ENCODE measurements around the gene DGCR8.

The DGCR8 gene

GRCh38 chr22:20111689-20112622, 31.9 kb downstream of the DGCR8 start:
- Histone ChIP-seq H3K9me3 (ENCODE audit: control insufficient read depth, insufficient read depth, low read length) (no peaks in the 10 kb centered on the region), H3K9ac (ENCODE audit: low read depth, low read length) (no peak overlapping the region), H3K36me3 (ENCODE audit: insufficient read depth, low read length) (peaks cover 14% of the 10 kb centered on the region), H3K4me1 (ENCODE audit: insufficient read depth, low read length) (no peaks in the 10 kb centered on the region)

- Histone ChIP-seq H3K9me3 (ENCODE audit: control insufficient read depth, insufficient read depth, low read length) (no peaks in the 10 kb centered on the region), H3K4me1 (ENCODE audit: insufficient read depth, low read length) (no peaks in the 10 kb centered on the region), H3K9ac (ENCODE audit: low read depth, low read length) (no peak overlapping the region), H3K36me3 (ENCODE audit: insufficient read depth, low read length) (peaks cover 12% of the 10 kb centered on the region)
Measured at GRCh38 chr22:20112623-20113511, 32.8 kb downstream of the DGCR8 start.

- Histone ChIP-seq H3K9ac (ENCODE audit: low read depth, low read length) (no peak overlapping the region), H3K4me1 (ENCODE audit: insufficient read depth, low read length) (peaks cover 2% of the 10 kb centered on the region), H3K9me3 (ENCODE audit: control insufficient read depth, insufficient read depth, low read length) (no peaks in the 10 kb centered on the region), H3K36me3 (ENCODE audit: insufficient read depth, low read length) (peaks cover 10% of the 10 kb centered on the region)
Measured at GRCh38 chr22:20113551-20114310, 33.7 kb downstream of the DGCR8 start.

- no peaks in the 10 kb centered on the region for H3K9me3 ChIP-seq (ENCODE audit: control insufficient read depth, insufficient read depth, low read length)
- peaks cover 7% of the 10 kb centered on the region for H3K4me1 ChIP-seq (ENCODE audit: insufficient read depth, low read length)
- H3K9ac ChIP-seq (ENCODE audit: low read depth, low read length), result no peak overlapping the region
- H3K36me3 ChIP-seq (ENCODE audit: insufficient read depth, low read length), result peaks cover 14% of the 10 kb centered on the region
Measured at GRCh38 chr22:20114506-20115475, 34.8 kb downstream of the DGCR8 start.

GRCh38 chr22:20115691-20116375, 35.8 kb downstream of the DGCR8 start, which contains the start of gene RANBP1:
TSS of gene RANBP1 (plus strand) at chr22:20116104. CDS start at chr22:20116185, 81 bp downstream.
- H3K9ac ChIP-seq (ENCODE audit: low read depth, low read length), result peak within 1 kb of the TSS; percentile 94
- H3K36me3 ChIP-seq (ENCODE audit: insufficient read depth, low read length), result peaks cover 15% of the 10 kb centered on the region
- no peaks in the 10 kb centered on the region for H3K9me3 ChIP-seq (ENCODE audit: control insufficient read depth, insufficient read depth, low read length)
- H3K4me1 ChIP-seq (ENCODE audit: insufficient read depth, low read length), result peaks cover 7% of the 10 kb centered on the region

- peak overlapping the region; percentile 94 for H3K9ac ChIP-seq (ENCODE audit: low read depth, low read length)
Measured at GRCh38 chr22:20116376-20116950, 36.4 kb downstream of the DGCR8 start.

GRCh38 chr22:20116951-20117632, 37.1 kb downstream of the DGCR8 start, which contains the start of gene TRMT2A:
TSS of gene TRMT2A (minus strand) at chr22:20117226. CDS start at chr22:20116906, 320 bp downstream.
- Histone ChIP-seq H3K9ac (ENCODE audit: low read depth, low read length) (peak within 1 kb of the TSS; percentile 94), H3K36me3 (ENCODE audit: insufficient read depth, low read length) (peaks cover 20% of the 10 kb centered on the region), H3K9me3 (ENCODE audit: control insufficient read depth, insufficient read depth, low read length) (no peaks in the 10 kb centered on the region), H3K4me1 (ENCODE audit: insufficient read depth, low read length) (peaks cover 7% of the 10 kb centered on the region)

More at GRCh38 chr22:20116376-20116950, 36.4 kb downstream of the DGCR8 start:
- Histone ChIP-seq H3K4me1 (ENCODE audit: insufficient read depth, low read length) (peaks cover 7% of the 10 kb centered on the region), H3K36me3 (ENCODE audit: insufficient read depth, low read length) (peaks cover 14% of the 10 kb centered on the region), H3K9me3 (ENCODE audit: control insufficient read depth, insufficient read depth, low read length) (no peaks in the 10 kb centered on the region)

GRCh38 chr22:20117633-20118299, 37.7 kb downstream of the DGCR8 start:
- H3K4me1 ChIP-seq (ENCODE audit: insufficient read depth, low read length), result peaks cover 7% of the 10 kb centered on the region
- H3K9me3 ChIP-seq (ENCODE audit: control insufficient read depth, insufficient read depth, low read length), result no peaks in the 10 kb centered on the region
- H3K36me3 ChIP-seq (ENCODE audit: insufficient read depth, low read length), result peaks cover 20% of the 10 kb centered on the region
- peak overlapping the region; percentile 94 for H3K9ac ChIP-seq (ENCODE audit: low read depth, low read length)

- H3K36me3 ChIP-seq (ENCODE audit: insufficient read depth, low read length), result peaks cover 20% of the 10 kb centered on the region
- H3K9ac ChIP-seq (ENCODE audit: low read depth, low read length), result peak overlapping the region; percentile 94
- H3K4me1 ChIP-seq (ENCODE audit: insufficient read depth, low read length), result peaks cover 7% of the 10 kb centered on the region
- no peaks in the 10 kb centered on the region for H3K9me3 ChIP-seq (ENCODE audit: control insufficient read depth, insufficient read depth, low read length)
Measured at GRCh38 chr22:20118300-20119020, 38.4 kb downstream of the DGCR8 start.

GRCh38 chr22:20121856-20122415, 41.9 kb downstream of the DGCR8 start:
- Histone ChIP-seq H3K36me3 (ENCODE audit: insufficient read depth, low read length) (peaks cover 20% of the 10 kb centered on the region), H3K9ac (ENCODE audit: low read depth, low read length) (no peak overlapping the region), H3K4me1 (ENCODE audit: insufficient read depth, low read length) (peaks cover 7% of the 10 kb centered on the region), H3K9me3 (ENCODE audit: control insufficient read depth, insufficient read depth, low read length) (no peaks in the 10 kb centered on the region)

Measured in ES-I3 (cell line).